ENCODE measurements around the gene DLL1. TPM values are rescaled to one million over a fixed set of nuclear protein-coding genes. Genes with fewer than 3 reads are reported as not detected.

DLL1 gene
- total RNA-seq, 1 experiment from 2014 or later: 0.84 TPM

DNA sequence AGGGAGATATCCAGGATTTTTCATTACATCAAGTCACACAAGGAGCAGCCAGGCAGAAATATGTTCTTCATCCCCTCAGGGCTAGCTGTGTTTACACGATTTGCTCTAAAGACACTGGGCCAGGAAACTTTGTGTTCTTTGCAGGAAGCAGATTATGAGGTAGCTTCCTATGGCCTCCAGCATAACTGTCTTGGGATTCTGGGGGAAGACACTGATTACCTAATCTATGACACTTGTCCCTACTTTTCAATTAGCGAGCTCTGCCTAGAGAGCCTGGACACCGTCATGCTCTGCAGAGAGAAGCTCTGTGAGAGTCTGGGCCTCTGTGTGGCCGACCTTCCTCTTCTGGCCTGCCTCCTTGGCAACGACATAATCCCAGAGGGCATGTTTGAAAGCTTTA, 26.8 kb upstream of the DLL1 start:
- ATAC-seq (no peak), DNase-seq (no peak)
- Histone ChIP-seq H3K27me3 (ENCODE audit: low read length) (no peaks in the 10 kb centered on the region), H3K79me2 (ENCODE audit: low read length) (peaks cover 22% of the 10 kb centered on the region), H2AFZ (ENCODE audit: low read length) (no peak overlapping the region), H3K4me3 (ENCODE audit: low read length) (no peak overlapping the region), H3K9me3 (ENCODE audit: low read length) (no peaks in the 10 kb centered on the region), H3K9ac (ENCODE audit: low read length) (no peak overlapping the region), H3F3A (ENCODE audit: low read length, unreplicated experiment) (no peaks in the 10 kb centered on the region), H3K4me2 (ENCODE audit: low read length) (no peak overlapping the region), H3K4me1 (ENCODE audit: insufficient read depth, low read length) (no peaks in the 10 kb centered on the region), H3K36me3 (ENCODE audit: low read depth, low read length) (peaks cover 5% of the 10 kb centered on the region; the same call in 1 of the 2 replicates), H4K20me1 (ENCODE audit: low read length) (no peaks in the 10 kb centered on the region; the same call in 1 of the 2 replicates), H3K9me2 (replicated peaks; ENCODE audit: low read length) (no peaks in the 10 kb centered on the region), H3K27ac (ENCODE audit: low read length) (no peak overlapping the region)
- BruUV-seq (replicated peaks): TSS peak; percentile 36
- ChIA-PET POLR2A (ENCODE audit: unreplicated experiment) (no interaction called here), CTCF (no interaction called here)
- TF ChIP-seq EZH2 (IDR thresholded peaks at IDR 0.05; ENCODE audit: low read length, unreplicated experiment) (no peak), EZH2phosphoT487 (IDR thresholded peaks at IDR 0.05; ENCODE audit: borderline replicate concordance, low read length) (no peak), CTCF (conservative IDR thresholded peaks at IDR 0.05; ENCODE audit: low read depth, low read length) (no peak)
- intact Hi-C loops (cut with micrococcal nuclease): no loop called here

DNA sequence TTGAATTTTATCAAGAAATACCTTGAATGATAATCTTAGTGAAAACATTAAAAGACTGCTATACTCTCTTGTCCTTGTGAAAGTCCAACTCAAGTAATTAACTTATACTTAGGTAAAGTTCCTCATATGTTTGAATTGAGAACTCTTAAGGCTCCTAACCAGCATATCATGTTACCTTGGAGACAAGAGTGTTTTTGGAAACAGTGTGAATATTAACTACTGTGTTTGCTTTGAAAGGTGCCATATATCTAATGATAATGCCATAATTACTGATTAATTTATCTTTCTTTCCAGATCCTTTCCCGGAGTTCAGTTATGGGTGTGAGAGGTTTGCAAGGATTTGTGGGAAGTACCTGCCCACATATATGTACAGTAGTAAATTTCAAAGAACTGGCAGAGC, 26.2 kb upstream of the DLL1 start:
- no peak for ATAC-seq
- H3K27me3 ChIP-seq (ENCODE audit: low read length): no peaks in the 10 kb centered on the region
- peaks cover 5% of the 10 kb centered on the region; the same call in 1 of the 2 replicates for H3K36me3 ChIP-seq (ENCODE audit: low read depth, low read length)
- TF ChIP-seq EZH2phosphoT487 (IDR thresholded peaks at IDR 0.05; ENCODE audit: borderline replicate concordance, low read length): no peak
- no peak for TF ChIP-seq EZH2 (IDR thresholded peaks at IDR 0.05; ENCODE audit: low read length, unreplicated experiment)
- intact Hi-C loops (cut with micrococcal nuclease): no loop called here
- BruUV-seq (replicated peaks): no TSS peak
- no peak overlapping the region for H2AFZ ChIP-seq (ENCODE audit: low read length)
- ChIA-PET POLR2A (ENCODE audit: unreplicated experiment) (no interaction called here), CTCF (no interaction called here)
- H3K9ac ChIP-seq (ENCODE audit: low read length): no peak overlapping the region
- no peaks in the 10 kb centered on the region for H3K9me2 ChIP-seq (replicated peaks; ENCODE audit: low read length)
- no peak for DNase-seq
- H3K4me1 ChIP-seq (ENCODE audit: insufficient read depth, low read length): no peaks in the 10 kb centered on the region
- H3K4me2 ChIP-seq (ENCODE audit: low read length): no peak overlapping the region
- no peak overlapping the region for H3K27ac ChIP-seq (ENCODE audit: low read length)
- H4K20me1 ChIP-seq (ENCODE audit: low read length): no peaks in the 10 kb centered on the region; the same call in 1 of the 2 replicates
- H3K9me3 ChIP-seq (ENCODE audit: low read length): no peaks in the 10 kb centered on the region
- H3F3A ChIP-seq (ENCODE audit: low read length, unreplicated experiment): no peaks in the 10 kb centered on the region
- H3K79me2 ChIP-seq (ENCODE audit: low read length): peaks cover 26% of the 10 kb centered on the region
- no peak overlapping the region for H3K4me3 ChIP-seq (ENCODE audit: low read length)

DNA sequence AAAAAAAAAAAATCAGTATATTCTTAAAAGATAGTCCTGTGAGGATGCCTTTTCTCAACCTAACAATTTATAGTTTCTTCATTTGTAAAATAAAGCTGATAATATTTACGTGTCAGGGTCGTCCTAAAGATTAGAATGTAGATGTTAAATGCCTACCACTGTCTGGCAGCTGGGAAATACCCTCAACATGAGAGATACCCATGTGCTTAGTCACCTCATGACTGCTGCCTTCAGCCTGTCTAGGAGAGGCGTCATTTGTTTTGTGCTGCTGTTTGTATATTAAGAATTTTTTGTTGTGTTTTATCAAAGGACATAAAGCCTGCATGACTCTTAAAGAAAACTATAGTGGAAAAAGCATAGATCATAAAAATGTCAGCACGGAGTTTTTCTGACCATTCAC, 25.2 kb upstream of the DLL1 start:
- no peaks in the 10 kb centered on the region for H3K4me1 ChIP-seq (ENCODE audit: insufficient read depth, low read length)
- no peaks in the 10 kb centered on the region for H3K9me2 ChIP-seq (replicated peaks; ENCODE audit: low read length)
- ChIA-PET CTCF (no interaction called here), POLR2A (ENCODE audit: unreplicated experiment) (no interaction called here)
- no peaks in the 10 kb centered on the region; the same call in 1 of the 2 replicates for H4K20me1 ChIP-seq (ENCODE audit: low read length)
- no peaks in the 10 kb centered on the region for H3K9me3 ChIP-seq (ENCODE audit: low read length)
- H3K4me3 ChIP-seq (ENCODE audit: low read length): no peak overlapping the region
- no peaks in the 10 kb centered on the region for H3K27me3 ChIP-seq (ENCODE audit: low read length)
- H2AFZ ChIP-seq (ENCODE audit: low read length): no peak overlapping the region
- intact Hi-C loops (cut with micrococcal nuclease): no loop called here
- no peak overlapping the region for H3K4me2 ChIP-seq (ENCODE audit: low read length)
- no TSS peak for BruUV-seq (replicated peaks)
- H3K79me2 ChIP-seq (ENCODE audit: low read length): peaks cover 36% of the 10 kb centered on the region
- H3F3A ChIP-seq (ENCODE audit: low read length, unreplicated experiment): no peaks in the 10 kb centered on the region
- no peak overlapping the region for H3K9ac ChIP-seq (ENCODE audit: low read length)
- DNase-seq (no peak), ATAC-seq (no peak)
- peaks cover 5% of the 10 kb centered on the region; the same call in 1 of the 2 replicates for H3K36me3 ChIP-seq (ENCODE audit: low read depth, low read length)
- H3K27ac ChIP-seq (ENCODE audit: low read length): no peak overlapping the region
- TF ChIP-seq CTCF (conservative IDR thresholded peaks at IDR 0.05; ENCODE audit: low read depth, low read length): no peak
- no peak for TF ChIP-seq EZH2phosphoT487 (IDR thresholded peaks at IDR 0.05; ENCODE audit: borderline replicate concordance, low read length)
- no peak for TF ChIP-seq EZH2 (IDR thresholded peaks at IDR 0.05; ENCODE audit: low read length, unreplicated experiment)
